HG02642 (cell line): ENCODE data around the gene CDPF1.

Experiments
- ATAC-seq: cut with Tn5 transposase; IDR thresholded peaks from one replicate; pipeline ENCODE4 v1.9.1; 2021; ENCODE audit warnings: mild to moderate bottlenecking; ENCODE audit not compliant: unreplicated experiment, poor library complexity

The CDPF1 gene

GRCh38 chr22:46195487-46196165 lies 54.5 kb downstream of the CDPF1 start:
- ATAC-seq: no peak
